HepG2 (cell line): ENCODE results near the gene ESF1. TPM values are rescaled to one million over a fixed set of nuclear protein-coding genes. Genes with fewer than 3 reads are reported as not detected.

Experiments
- ATAC-seq: fragments of 200-7000 bp; cut with Tn5 transposase; 3 replicates; pipeline ENCODE4 v1.9.1; 2020; ENCODE audit warnings: mild to moderate bottlenecking, moderate library complexity
- BruUV-seq: library from RNA; stranded (reverse); fragments of 400-500 nt; replicated peaks from 2 replicates; lab custom pipeline; 2021; lab: Mats Ljungman, UMichigan
- CTCF ChIA-PET: fragments of 300-600 bp; formaldehyde crosslinking; extraction: SDS; loops from one replicate; lab custom pipeline; 2021; ENCODE audit warnings: low total read pairs, inconsistent platforms, low intra/inter-chr PET ratio; lab: Yijun Ruan, JAX
- POLR2A ChIA-PET: fragments of 350-600 bp; sonication (Branson Sonifier 250); formaldehyde crosslinking; loops from one replicate; lab custom pipeline; 2020; ENCODE audit warnings: antibody characterized with exemption, inconsistent platforms; lab: Yijun Ruan, JAX
- DNase-seq: peaks from one replicate; pipeline ENCODE4 v3.0.0-alpha.2; 2015; ENCODE audit warnings: low spot score
- FAIRE-seq: peaks from 3 replicates; lab custom pipeline; 2011; peaks lifted over from hg19 to GRCh38; lab: Jason Lieb, UNC
- H2AFZ ChIP-seq: one replicate; pipeline ENCODE4 v1.6.1; 2011; ENCODE audit warnings: low read length, inconsistent platforms
- H3K27ac ChIP-seq: fragments of 300-600 bp; 3 replicates; pipeline ENCODE4 v1.8.0; 2011; ENCODE audit warnings: mixed run types, mild to moderate bottlenecking, mixed read lengths, low read length, inconsistent platforms; ENCODE audit not compliant: insufficient read depth; ENCODE audit errors: extremely low read length
- H3K27me3 ChIP-seq, 2 experiments: fragments of 200-600 bp in 1 of 2; 2 replicates in 1 of 2; 3 replicates in 1 of 2; pipeline versions ENCODE4 v1.6.0 to v1.8.0; 2011; ENCODE audit warnings: low read length in 2 of 2, mild to moderate bottlenecking in 2 of 2, moderate library complexity in 2 of 2, inconsistent platforms in 1 of 2; ENCODE audit not compliant: insufficient read depth in 2 of 2, control insufficient read depth in 1 of 2
- H3K36me3 ChIP-seq, 2 experiments: fragments of 200-600 bp in 1 of 2; replicated peaks in 1 of 2; 2 replicates in 1 of 2; 3 replicates in 1 of 2; pipeline versions ENCODE4 v1.5.1 to v1.8.0; 2011; ENCODE audit warnings: low read length in 2 of 2, inconsistent platforms in 1 of 2; ENCODE audit not compliant: insufficient read depth in 2 of 2, control insufficient read depth in 1 of 2
- H3K4me1 ChIP-seq: 2 replicates; pipeline ENCODE4 v1.5.1; 2012; ENCODE audit warnings: low read length, inconsistent platforms; ENCODE audit not compliant: insufficient read depth
- H3K4me2 ChIP-seq: 2 replicates; pipeline ENCODE4 v1.6.0; 2011; ENCODE audit warnings: low read depth, low read length, inconsistent platforms
- H3K4me3 ChIP-seq, 3 experiments: fragments of 200-600 bp in 1 of 3; sonication (generic), shearing (Covaris generic) in 1 of 3; replicated peaks in 1 of 3; 2 replicates each; pipeline ENCODE4 v1.5.1; 2011 to 2016; ENCODE audit warnings: low read length in 3 of 3, inconsistent platforms in 2 of 3, low read depth in 2 of 3, mild to moderate bottlenecking in 2 of 3, control low read depth in 1 of 3, mixed read lengths in 1 of 3; ENCODE audit not compliant: insufficient read depth in 1 of 3
- H3K79me2 ChIP-seq: one replicate; pipeline ENCODE4 v1.6.1; 2011; ENCODE audit warnings: low read length, inconsistent platforms; ENCODE audit not compliant: insufficient read depth
- H3K9ac ChIP-seq: 2 replicates; pipeline ENCODE4 v1.6.0; 2011; ENCODE audit warnings: mild to moderate bottlenecking, low read depth, low read length, inconsistent platforms; ENCODE audit not compliant: insufficient read depth
- H3K9me3 ChIP-seq: 2 replicates; pipeline ENCODE4 v1.5.1; 2012; ENCODE audit warnings: mild to moderate bottlenecking, low read length
- H4K20me1 ChIP-seq: 2 replicates; pipeline ENCODE4 v1.6.0; 2011; ENCODE audit warnings: inconsistent platforms, mild to moderate bottlenecking, low read length, moderate library complexity; ENCODE audit not compliant: insufficient read depth
- AKAP8 ChIP-seq: sonication (generic); formaldehyde crosslinking; IDR thresholded peaks from 2 replicates; pipeline ENCODE4 v1.5.1; 2020; ENCODE audit warnings: mild to moderate bottlenecking, missing genetic modification reagents
- CENPX ChIP-seq: sonication (generic); formaldehyde crosslinking; IDR thresholded peaks from 2 replicates; pipeline ENCODE4 v1.9.0; 2021; ENCODE audit warnings: mild to moderate bottlenecking, missing genetic modification reagents, moderate library complexity
- CREBL2 ChIP-seq: sonication (generic); formaldehyde crosslinking; IDR thresholded peaks from 2 replicates; pipeline ENCODE4 v1.8.1; 2023; ENCODE audit warnings: missing genetic modification reagents, mild to moderate bottlenecking, borderline replicate concordance
- DRAP1 ChIP-seq: IDR thresholded peaks from 2 replicates; pipeline ENCODE4 v1.6.1; 2016; ENCODE audit warnings: missing genetic modification reagents, missing compliant biosample characterization
- ELF1 ChIP-seq: sonication (generic); formaldehyde crosslinking; IDR thresholded peaks from 2 replicates; pipeline ENCODE4 v1.4.0; 2020; ENCODE audit warnings: missing genetic modification reagents
- FOSL1 ChIP-seq: sonication (generic); formaldehyde crosslinking; IDR thresholded peaks from 2 replicates; pipeline ENCODE4 v1.9.0; 2021; ENCODE audit warnings: missing genetic modification reagents, borderline replicate concordance
- HHEX ChIP-seq: IDR thresholded peaks from 2 replicates; pipeline ENCODE4 v1.6.1; 2016; ENCODE audit warnings: control low read depth
- IKZF1 ChIP-seq: fragments of 450-650 bp; IDR thresholded peaks from 2 replicates; pipeline ENCODE4 v1.7.1; 2016
- MZF1 ChIP-seq: sonication (generic); formaldehyde crosslinking; IDR thresholded peaks from 2 replicates; pipeline ENCODE4 v1.8.1; 2023; ENCODE audit warnings: mild to moderate bottlenecking, missing genetic modification reagents, borderline replicate concordance
- RARA ChIP-seq: IDR thresholded peaks from 2 replicates; pipeline ENCODE4 v1.6.1; 2016; ENCODE audit warnings: missing genetic modification reagents, missing compliant biosample characterization
- SOX6 ChIP-seq, 2 experiments: fragments of 450-650 bp in 1 of 2; sonication (generic) in 1 of 2; formaldehyde crosslinking in 1 of 2; IDR thresholded peaks; 2 replicates each; pipeline versions ENCODE4 v1.4.0 to v1.6.1; 2017 to 2020; ENCODE audit warnings: antibody characterized with exemption in 1 of 2, mild to moderate bottlenecking in 1 of 2, missing genetic modification reagents in 1 of 2
- ZNF101 ChIP-seq: sonication (generic); formaldehyde crosslinking; IDR thresholded peaks from 2 replicates; pipeline ENCODE4 v1.4.0; 2020; ENCODE audit warnings: mild to moderate bottlenecking, low read depth, missing genetic modification reagents, borderline replicate concordance
- ZNF468 ChIP-seq: sonication (generic); formaldehyde crosslinking; IDR thresholded peaks from 2 replicates; pipeline ENCODE4 v1.8.0; 2022; ENCODE audit warnings: mild to moderate bottlenecking, moderate library complexity, missing genetic modification reagents
- ZNF556 ChIP-seq: sonication (generic); formaldehyde crosslinking; IDR thresholded peaks from 2 replicates; pipeline ENCODE4 v1.4.0; 2020; ENCODE audit warnings: mild to moderate bottlenecking, missing genetic modification reagents, borderline replicate concordance
- ZNF879 ChIP-seq: sonication (generic); formaldehyde crosslinking; IDR thresholded peaks from 2 replicates; pipeline ENCODE4 v1.8.1; 2023; ENCODE audit warnings: missing genetic modification reagents
- ZSCAN22 ChIP-seq: sonication (generic); formaldehyde crosslinking; IDR thresholded peaks from 2 replicates; pipeline ENCODE4 v1.4.0; 2020; ENCODE audit warnings: mild to moderate bottlenecking, missing genetic modification reagents
- WGBS: methylation state at CpG from one replicate; pipeline ENCODE4 v1.1.6; 2017; ENCODE audit warnings: low lambda C conversion rate; 5-methylcytosine and 5-hydroxymethylcytosine counted together
- in situ Hi-C: cut with HindIII; loops from 2 replicates; pipeline ENCODE4 v1.10.0; 2017; ENCODE audit warnings: low pct_unique_long_range_greater_than_20kb; ENCODE audit not compliant: extremely low pct_ligation_motif_present
- intact Hi-C: fragments of 100-400 bp; cut with micrococcal nuclease; formaldehyde crosslinking; loops from one replicate; pipeline ENCODE4 v1.10.0; 2022; ENCODE audit not compliant: unreplicated experiment
- polyA plus RNA-seq, 8 experiments: library from polyadenylated mRNA; depleted of rRNA in 3 of 8; stranded (reverse) in 7 of 8; unstranded in 1 of 8; fragments of >200 nt; fragmentation: Illumina TruSeq in 4 of 8; extraction: Trizol in 4 of 8; gene quantifications; 2 replicates each; pipeline versions ENCODE4 v1.2.1 to v1.2.3, GENCODE V29; 2011 to 2016; ENCODE audit warnings: low read depth in 4 of 8, missing spikeins in 1 of 8, mixed read lengths in 1 of 8; ENCODE audit not compliant: insufficient read depth in 1 of 8
- total RNA-seq, 5 experiments: library from RNA; depleted of rRNA; stranded (reverse); fragments of >200 nt; fragmentation: Illumina TruSeq; extraction: Trizol; gene quantifications; 2 replicates each; pipeline ENCODE4 v1.2.3, GENCODE V29; 2016; ENCODE audit warnings: low read depth in 1 of 5
- TF ChIP-seq, protein P1 (sequence below): sonication (generic); formaldehyde crosslinking; IDR thresholded peaks from 2 replicates; pipeline ENCODE4 v1.4.0; 2020; ENCODE audit warnings: missing genetic modification reagents, borderline replicate concordance

ESF1 gene
- total and polyA plus RNA-seq, 2 of the 13 experiments (the other 11 are each of a cell fraction or from before 2014, with no cell fraction given), result 7.3 to 66.9 TPM

GRCh38 chr20:13784893-13785715 lies at the start of gene ESF1, which contains the start of gene NDUFAF5 (continued):
- TF ChIP-seq MZF1 (CRISPR knock-in tag), result peak; percentile 97; the same call in 1 of the 2 replicates
- no peak for TF ChIP-seq SOX6 (IDR thresholded peaks at IDR 0.05)
- TF ChIP-seq SOX6 (CRISPR knock-in tag; IDR thresholded peaks at IDR 0.05), result peak; percentile 86
- peak; percentile 98; the same call in 1 of the 2 replicates for TF ChIP-seq ZNF556 (CRISPR knock-in tag)
- TF ChIP-seq ZNF468 (CRISPR knock-in tag), result peak; percentile 96
- TF ChIP-seq ZNF879 (CRISPR knock-in tag), result peak; percentile 54; the same call in 1 of the 2 replicates
- TF ChIP-seq DRAP1 (CRISPR knock-in tag), result peak; percentile 93
- peak; percentile 91 for TF ChIP-seq RARA (CRISPR knock-in tag)
- TF ChIP-seq HHEX, result peak; percentile 76; the same call in 1 of the 2 replicates
- peak; percentile 77 for TF ChIP-seq ELF1 (CRISPR knock-in tag)
- TF ChIP-seq ZNF101 (CRISPR knock-in tag), result peak; percentile 85; the same call in 1 of the 2 replicates

DNA sequence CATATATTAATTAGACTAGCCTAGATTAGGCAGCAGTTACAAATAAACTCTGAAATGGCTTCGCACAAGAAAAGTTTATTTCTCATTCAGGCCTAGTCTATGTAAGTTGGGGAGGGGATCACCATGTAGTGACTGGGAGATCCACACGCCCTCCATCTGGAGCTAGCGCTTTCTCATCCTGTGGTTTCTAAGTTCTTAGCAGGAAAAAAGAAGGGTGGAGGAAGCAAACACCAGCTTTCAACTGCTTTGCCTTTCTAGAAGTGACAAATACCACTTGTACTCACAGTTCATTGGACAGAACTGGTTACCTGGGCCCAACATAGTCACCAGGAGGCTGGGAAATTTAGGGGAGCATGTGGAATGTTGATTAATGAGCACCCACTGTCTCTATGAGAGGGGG lies 46.8 kb upstream of the ESF1 start:
- no peak overlapping the region for H3K9ac ChIP-seq
- no peaks in the 10 kb centered on the region for H3K4me1 ChIP-seq
- no TSS peak for BruUV-seq
- intact Hi-C loops, result no loop called here
- no peak for FAIRE-seq
- no peaks in the 10 kb centered on the region for H3K9me3 ChIP-seq
- WGBS, result 21% methylated on average over 3 of the region's 3 CpGs
- H3K36me3 ChIP-seq, result no peaks in the 10 kb centered on the region
- no peak overlapping the region for H3K4me2 ChIP-seq
- POLR2A ChIA-PET, result no interaction called here
- no peaks in the 10 kb centered on the region for H3K79me2 ChIP-seq
- no peaks in the 10 kb centered on the region for H4K20me1 ChIP-seq
- no peak for ATAC-seq
- no peak overlapping the region for H2AFZ ChIP-seq
- peaks cover 0 to 3% of the 10 kb centered on the region in 2 experiments; a peak in 1 of 5 replicates for H3K27me3 ChIP-seq
- DNase-seq, result no peak
- no peak overlapping the region for H3K27ac ChIP-seq
- in situ Hi-C loops, result no loop called here
- CTCF ChIA-PET, result no interaction called here
- H3K4me3 ChIP-seq, result no peak overlapping the region
- TF ChIP-seq ZSCAN22 (no peak), IKZF1 (no peak), FOSL1 (CRISPR knock-in tag) (no peak), AKAP8 (CRISPR knock-in tag) (no peak), CREBL2 (CRISPR knock-in tag) (no peak), CENPX (CRISPR knock-in tag) (no peak)
- TF ChIP-seq, protein P1, sequence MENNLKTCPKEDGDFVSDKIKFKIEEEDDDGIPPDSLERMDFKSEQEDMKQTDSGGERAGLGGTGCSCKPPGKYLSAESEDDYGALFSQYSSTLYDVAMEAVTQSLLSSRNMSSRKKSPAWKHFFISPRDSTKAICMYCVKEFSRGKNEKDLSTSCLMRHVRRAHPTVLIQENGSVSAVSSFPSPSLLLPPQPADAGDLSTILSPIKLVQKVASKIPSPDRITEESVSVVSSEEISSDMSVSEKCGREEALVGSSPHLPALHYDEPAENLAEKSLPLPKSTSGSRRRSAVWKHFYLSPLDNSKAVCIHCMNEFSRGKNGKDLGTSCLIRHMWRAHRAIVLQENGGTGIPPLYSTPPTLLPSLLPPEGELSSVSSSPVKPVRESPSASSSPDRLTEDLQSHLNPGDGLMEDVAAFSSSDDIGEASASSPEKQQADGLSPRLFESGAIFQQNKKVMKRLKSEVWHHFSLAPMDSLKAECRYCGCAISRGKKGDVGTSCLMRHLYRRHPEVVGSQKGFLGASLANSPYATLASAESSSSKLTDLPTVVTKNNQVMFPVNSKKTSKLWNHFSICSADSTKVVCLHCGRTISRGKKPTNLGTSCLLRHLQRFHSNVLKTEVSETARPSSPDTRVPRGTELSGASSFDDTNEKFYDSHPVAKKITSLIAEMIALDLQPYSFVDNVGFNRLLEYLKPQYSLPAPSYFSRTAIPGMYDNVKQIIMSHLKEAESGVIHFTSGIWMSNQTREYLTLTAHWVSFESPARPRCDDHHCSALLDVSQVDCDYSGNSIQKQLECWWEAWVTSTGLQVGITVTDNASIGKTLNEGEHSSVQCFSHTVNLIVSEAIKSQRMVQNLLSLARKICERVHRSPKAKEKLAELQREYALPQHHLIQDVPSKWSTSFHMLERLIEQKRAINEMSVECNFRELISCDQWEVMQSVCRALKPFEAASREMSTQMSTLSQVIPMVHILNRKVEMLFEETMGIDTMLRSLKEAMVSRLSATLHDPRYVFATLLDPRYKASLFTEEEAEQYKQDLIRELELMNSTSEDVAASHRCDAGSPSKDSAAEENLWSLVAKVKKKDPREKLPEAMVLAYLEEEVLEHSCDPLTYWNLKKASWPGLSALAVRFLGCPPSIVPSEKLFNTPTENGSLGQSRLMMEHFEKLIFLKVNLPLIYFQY (CRISPR knock-in tag), result no peak
